NCI-H510A treated with DMSO at 0.1 percent for 48 hours (cell line): ENCODE measurements around the gene FMNL3.

Experiments used
- DNase-seq: peaks from one replicate; lab custom pipeline; 2025; lab: John Stamatoyannopoulos, UW

The FMNL3 gene

GRCh38 chr12:49673446-49674317 is 33.5 kb downstream of the FMNL3 start:
- peak; percentile 88 for DNase-seq

DNA sequence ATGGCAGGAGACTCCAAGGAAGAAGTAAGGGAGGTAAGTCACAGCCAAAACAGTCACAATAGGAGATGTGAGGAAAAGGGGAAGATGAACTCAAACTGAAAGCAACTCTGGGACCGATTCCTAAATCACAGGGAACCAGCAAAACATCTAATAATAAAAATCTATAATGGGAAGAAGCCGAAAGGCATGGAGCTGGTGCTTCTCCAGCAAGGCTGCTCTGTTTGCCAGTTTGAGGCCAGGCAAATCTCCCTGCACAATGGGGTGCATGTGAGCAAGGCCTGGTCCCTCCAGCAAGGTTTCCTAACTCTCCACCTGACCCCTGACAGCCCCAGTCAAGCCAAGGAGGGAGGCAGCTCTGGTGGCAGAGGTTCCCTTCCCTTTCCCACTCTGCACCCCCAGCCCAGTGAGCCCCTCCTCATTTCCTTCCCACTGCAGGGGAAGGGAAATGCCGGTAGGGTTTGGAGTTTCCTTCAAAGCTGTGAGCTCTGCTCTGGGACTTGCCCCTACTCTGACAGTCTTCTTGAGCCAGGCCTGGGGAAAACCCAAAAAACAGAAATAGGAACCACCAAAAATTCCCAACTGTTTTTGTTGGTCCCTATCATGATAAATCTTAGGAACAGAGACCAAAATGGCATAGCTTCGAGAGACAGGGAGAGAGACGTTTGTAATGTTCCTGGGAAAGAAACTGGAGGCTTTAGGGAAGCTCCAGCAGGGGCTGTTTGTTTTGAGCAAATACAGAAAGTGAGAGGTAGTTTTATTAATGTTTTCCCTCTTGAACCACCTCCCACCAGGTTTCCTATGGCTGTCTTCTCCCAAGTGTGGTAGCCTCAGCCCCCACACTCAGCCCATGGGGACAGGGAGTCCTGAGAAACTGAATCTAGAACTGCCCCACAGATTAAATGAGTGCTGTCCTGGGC is 34.6 kb downstream of the FMNL3 start:
- DNase-seq, result no peak

DNA sequence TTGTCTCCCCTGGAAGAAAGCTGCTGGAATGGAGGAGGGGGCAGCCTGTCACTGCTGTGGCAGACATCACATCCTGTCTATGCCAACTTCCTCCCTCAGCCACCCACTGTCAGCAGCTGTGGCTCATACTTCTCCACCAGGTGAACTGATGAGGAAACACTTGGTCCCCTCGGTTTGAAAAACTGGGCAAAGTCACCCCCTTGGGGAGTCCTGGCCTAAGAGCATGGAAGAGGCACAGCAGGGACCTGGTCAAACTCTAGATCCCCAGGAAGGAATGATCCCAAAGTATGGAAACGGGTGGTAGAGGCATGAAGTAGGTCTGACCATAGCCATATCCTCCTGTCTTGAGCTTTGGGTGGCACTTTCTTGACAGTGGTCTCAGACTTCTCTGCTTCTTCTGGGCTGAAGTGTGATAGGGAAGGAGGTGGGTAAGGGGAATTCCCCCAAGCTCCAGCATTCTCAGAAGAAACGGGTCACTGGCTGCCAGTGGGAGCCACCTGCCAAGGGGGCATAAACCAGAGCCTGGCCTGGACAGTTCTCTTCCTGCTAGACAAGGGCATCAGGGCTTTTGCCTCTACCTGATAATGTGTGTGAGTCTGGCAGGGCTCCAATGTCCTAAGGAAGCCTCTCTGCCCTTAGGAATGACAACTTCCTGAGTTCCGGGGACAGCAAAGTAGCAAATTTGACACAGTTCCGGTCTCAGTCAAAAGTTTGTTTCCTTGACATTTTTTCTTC is 36.0 kb downstream of the FMNL3 start:
- DNase-seq, result no peak

DNA sequence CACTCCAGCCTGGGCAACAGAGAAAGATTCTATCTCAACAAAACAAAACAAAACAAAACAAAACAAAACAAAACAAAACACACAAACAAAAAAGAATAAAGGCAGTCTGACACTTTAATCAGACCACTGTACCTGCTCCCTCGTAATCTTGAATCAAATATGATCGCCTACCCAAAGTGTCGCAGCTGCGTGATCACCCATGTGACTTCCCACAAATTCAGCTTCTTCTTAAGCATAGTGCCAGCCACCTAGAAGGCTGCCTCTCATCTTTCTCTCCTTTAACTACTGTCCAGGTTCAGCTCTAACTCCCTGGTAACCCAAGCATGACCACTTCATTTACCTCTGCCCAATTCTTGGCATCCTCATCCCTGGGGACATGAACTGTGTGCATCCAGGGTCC is 37.4 kb downstream of the FMNL3 start:
- DNase-seq, result no peak

GRCh38 chr12:49667325-49668090 is 39.7 kb downstream of the FMNL3 start:
- DNase-seq, result no peak

- DNase-seq, result no peak
Observed at GRCh38 chr12:49666176-49666575, 41.0 kb downstream of the FMNL3 start.

GRCh38 chr12:49665384-49665783 is 41.8 kb downstream of the FMNL3 start:
- DNase-seq, result no peak

GRCh38 chr12:49664591-49665239 is 42.5 kb downstream of the FMNL3 start:
- DNase-seq, result no peak

- no peak for DNase-seq
Observed at GRCh38 chr12:49664167-49664566, 43.0 kb downstream of the FMNL3 start.

GRCh38 chr12:49662998-49663843 is 44.0 kb downstream of the FMNL3 start:
- DNase-seq, result peak; percentile 55

- no peak for DNase-seq
Observed at GRCh38 chr12:49661746-49662145, 45.5 kb downstream of the FMNL3 start.

DNA sequence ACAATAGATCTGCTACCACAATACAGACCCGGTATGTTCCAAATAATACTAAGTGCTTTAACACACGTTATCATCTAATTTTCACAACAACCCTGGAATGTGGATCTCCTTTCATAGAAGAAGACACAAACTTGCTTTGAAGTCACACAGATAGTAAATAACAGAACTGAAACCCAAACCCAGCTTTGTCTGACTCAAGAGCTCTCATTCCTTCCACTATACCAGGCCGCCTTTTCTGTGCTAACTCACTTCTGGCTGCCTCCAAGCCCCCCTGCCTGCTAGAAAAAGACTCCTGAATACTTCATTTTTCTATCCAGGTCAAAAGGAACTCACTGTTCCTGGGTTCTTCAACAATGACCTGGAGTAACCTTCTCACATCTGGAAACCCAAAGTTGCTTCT is 46.0 kb downstream of the FMNL3 start:
- DNase-seq, result no peak

GRCh38 chr12:49659753-49660152 is 47.5 kb downstream of the FMNL3 start:
- DNase-seq, result no peak

DNA sequence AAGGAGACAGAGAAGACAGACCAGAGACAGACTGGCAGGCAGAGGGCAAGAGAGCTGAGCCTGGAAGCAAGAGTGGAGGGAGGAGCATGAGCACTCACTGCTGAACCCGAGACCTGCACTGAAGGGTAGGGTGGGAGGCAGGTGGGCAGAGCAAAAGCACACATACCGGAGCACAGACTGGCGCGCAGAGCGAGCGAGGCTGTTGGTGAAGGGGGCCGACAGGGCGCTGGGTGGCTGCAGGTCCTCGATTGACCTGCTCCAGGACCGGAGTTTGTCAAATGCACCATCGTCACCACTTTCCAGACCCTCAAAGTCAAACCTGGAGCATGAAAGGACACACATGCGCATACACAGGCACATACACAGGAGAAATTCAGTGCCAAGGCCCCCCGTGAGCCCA is 48.9 kb downstream of the FMNL3 start:
- no peak for DNase-seq

DNA sequence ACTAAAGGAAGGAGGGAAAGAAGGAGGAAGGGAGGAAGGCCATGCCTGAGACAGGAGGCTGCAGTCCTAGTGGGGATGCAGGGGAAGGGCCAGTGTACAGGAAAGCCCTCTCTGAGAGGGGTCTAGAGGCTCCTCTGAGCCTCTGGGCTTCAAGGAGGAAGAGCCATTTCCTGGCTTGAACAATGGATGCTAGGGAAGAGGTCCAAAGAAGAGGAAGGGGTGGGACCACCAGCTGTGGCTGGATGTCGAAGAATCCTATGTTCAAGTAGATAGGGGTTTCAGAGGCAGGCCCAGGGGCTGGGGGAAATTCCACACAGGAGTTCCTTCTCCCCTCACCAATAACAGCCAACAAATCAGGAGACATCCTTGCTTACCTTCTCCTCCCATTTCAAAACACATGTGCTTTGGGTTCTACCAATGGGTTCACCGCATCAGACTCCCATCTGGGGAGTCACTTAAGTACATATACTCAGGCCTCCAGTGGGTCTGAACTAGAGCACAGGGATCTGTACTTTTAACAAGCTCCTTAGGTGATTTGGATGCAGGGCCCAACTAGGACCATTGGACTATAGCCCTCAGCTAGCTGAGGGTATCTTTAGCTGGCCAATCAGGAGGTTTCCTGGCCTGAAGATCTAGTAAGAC is 51.5 kb downstream of the FMNL3 start:
- no peak for DNase-seq

DNA sequence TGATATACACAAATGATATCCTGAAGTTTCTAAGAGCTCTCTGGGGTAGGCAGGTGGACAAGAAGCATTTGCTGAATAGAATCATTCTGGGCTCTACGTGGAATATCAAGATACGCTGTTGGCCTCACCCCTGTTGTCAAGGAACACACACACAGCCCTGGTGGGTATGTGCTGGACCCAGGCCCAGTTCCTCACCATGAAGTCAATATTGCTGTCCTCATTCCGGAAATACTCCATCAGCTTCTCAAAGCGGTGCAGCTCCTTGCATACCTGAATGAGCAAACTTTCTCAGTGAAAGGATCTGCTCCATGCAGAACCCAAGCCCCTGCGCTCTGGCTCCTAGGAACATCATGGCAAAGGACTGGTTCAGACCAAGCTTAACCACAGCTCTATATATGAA is 52.5 kb downstream of the FMNL3 start:
- DNase-seq, result no peak

DNA sequence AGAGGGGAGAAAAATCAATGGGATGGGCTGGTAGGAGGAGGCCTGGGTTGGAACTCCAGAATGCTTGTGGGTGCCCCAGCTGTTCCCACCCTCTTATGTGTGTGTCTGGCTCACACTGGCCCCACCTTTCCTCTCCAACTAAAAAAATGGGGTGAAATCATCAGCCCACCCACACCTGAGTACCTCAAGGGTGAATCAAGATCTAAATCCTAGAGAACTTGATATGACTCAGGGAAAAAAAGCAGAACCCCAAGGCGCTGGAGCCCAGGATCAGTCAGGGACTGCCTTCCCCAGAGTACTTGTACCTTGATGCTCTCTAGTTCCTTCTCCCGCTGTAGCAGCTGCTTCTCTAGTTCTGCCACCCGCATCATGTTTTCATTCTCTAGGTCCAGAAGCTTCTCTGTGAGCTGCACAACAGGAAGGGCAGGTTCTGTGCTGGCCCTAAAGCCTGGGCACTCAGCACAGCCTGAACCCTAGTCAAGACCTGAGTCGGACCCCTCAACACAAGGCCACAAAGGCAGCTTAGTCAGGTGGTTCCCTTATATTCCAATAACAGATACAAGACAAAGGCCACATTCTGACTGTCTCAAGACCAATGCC is 54.2 kb downstream of the FMNL3 start:
- no peak for DNase-seq

- no peak for DNase-seq
Observed at GRCh38 chr12:49651855-49652254, 55.4 kb downstream of the FMNL3 start.

DNA sequence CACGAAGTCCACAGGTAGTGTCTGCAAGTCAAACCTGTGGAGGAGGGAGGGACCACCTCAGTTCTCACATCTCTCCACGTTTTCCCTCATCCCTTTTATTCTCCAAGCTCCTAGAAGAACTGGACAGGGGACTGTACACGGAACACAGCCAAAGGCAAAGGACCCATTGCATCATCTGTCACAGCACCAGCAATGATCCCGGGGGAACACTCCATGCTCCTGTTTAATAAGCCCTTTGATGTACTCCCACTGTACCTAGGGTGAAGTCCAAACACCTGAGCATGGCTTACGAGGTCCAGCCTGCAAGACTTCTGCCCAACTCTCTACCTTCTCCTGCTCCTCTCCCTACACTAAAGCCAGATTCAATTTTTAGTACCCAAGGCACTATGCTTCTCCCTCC is 57.3 kb downstream of the FMNL3 start:
- DNase-seq, result no peak
